GM20000 (cell line): ENCODE measurements around the gene DMGDH.

Experiments
- DNase-seq: peaks from one replicate; pipeline ENCODE4 v3.0.0; 2012; ENCODE audit warnings: low spot score
- CTCF ChIP-seq: IDR thresholded peaks from 2 replicates; pipeline ENCODE4 v1.5.1; 2012; ENCODE audit warnings: mild to moderate bottlenecking, control low read depth; ENCODE audit errors: extremely low read depth, missing control alignments

DMGDH gene

DNA sequence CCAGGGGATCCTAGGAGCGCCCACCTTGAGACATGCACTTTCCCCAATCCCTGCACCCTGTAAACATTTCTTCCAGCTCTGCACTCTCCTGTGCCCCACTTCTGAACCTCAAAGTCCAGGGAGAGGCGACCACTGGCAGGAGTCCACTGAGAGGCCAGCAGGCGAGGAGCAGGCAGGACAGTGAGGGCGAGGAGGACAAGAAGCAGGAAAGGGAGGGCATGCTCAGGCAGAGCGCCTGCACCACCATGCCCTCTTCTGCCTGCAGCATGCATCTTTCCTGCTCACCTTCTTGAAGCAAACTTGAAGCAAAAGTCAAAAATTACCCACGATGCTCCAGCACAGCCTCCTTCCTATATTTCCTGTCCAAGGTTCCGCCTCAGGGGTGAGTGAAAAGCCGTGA, 94.4 kb downstream of the DMGDH start:
- TF ChIP-seq CTCF: no peak
- DNase-seq: no peak

GRCh38 chr5:78974601-78975000, 94.9 kb downstream of the DMGDH start:
- no peak for DNase-seq
- no peak for TF ChIP-seq CTCF

DNA sequence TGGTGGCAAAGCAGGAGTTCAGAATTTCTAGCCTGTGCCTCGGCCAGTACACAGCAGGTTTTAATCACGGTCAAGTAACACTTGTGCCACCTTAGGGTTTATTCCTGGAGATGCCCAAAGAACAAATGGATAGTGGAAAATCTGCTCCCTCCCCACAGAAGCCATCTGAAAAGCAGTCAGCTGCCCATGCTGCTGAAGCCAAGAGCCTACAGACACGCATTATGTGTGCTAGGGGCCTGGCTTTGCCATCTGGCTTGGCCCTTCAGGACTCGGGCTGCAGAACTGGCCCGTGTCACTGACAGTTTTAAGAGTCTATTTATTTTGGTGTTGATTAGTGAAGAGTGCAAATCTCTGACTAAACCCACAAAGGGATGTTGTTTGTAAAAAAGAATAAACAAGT, 95.5 kb downstream of the DMGDH start:
- TF ChIP-seq CTCF: no peak
- no peak for DNase-seq

DNA sequence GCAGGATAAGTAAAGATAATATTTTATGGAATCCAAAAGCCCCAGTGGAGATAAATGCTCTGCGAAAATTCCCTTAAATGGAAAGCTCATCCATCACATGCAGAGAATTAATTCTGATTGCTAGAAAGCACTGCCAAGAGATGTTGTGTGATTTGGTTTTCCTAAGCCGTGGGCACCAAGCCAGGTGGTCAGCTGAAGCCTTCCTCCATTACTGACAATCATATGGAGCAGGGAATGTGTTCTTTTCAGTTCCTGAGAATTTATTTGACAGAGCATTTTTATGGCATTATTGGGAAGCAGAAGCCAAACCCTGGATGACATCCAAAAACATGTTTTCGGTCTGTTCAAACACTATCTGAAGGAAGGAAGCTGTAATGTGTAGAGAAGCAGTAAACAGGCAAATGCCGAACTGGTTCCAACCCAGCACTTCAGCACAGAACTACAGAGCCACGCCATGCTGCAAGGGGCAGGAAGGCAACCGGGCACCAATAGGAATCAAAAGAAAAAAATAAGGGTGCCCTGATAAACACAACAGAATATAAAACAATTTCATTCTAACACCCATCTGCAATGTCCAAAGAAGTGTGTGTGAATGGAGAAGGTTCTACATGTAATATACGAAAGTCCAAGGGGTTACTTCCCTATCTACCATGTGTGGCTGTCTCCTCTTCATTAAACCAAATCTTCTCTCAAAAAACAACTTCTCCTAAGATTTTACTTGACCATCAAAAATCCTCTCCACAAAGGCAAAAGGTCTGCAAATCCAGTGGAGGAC, 96.6 kb downstream of the DMGDH start:
- no peak for DNase-seq
- TF ChIP-seq CTCF: no peak

- no peak for DNase-seq
- TF ChIP-seq CTCF: no peak
These were observed 97.5 kb downstream of the DMGDH start for GRCh38 chr5:78971998-78972397.

DNA sequence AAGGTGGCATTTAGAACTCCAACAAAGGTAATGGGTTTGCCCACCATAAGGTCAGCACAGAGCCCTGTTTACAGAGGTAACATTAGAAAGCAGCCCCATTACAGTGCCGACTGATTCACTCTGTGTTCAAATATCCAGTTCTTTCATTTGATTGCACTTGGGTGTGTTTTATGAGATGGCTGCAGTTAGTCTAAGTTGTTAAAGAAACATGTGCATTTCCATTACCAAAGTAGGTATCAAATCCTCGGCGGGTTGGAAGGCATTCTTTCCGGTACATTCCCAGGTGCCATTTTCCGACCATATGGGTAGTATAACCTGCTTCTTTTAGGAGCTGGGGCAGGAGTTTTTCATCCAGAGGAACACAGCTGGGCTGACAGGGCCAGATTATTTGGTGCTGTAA, 100.7 kb downstream of the DMGDH start:
- TF ChIP-seq CTCF: no peak

DNA sequence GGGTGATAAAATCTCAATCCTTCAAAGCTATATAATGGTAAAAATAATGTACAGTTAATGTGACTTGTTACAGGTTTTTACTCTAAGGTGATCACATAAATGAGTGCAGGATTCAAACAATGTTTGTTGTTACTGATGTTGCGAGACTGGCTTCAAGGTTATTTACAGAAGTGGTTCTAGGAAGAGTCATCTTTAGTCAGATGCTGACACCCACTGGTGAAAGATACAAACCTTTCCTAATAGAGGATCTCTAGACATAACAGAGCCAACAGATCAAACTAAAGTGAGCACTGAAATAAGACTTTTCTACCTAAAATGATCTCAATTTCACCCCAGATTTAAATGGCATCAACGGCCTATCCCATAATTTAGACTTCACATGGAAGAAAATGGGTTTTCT, 104.6 kb downstream of the DMGDH start:
- peak; percentile 6 for TF ChIP-seq CTCF
- peak; percentile 32 for DNase-seq

More for the DNA sequence above, 100.7 kb downstream of the DMGDH start:
- no peak for DNase-seq
